ENCODE results near the gene SMYD3.

- TF ChIP-seq, protein P1, sequence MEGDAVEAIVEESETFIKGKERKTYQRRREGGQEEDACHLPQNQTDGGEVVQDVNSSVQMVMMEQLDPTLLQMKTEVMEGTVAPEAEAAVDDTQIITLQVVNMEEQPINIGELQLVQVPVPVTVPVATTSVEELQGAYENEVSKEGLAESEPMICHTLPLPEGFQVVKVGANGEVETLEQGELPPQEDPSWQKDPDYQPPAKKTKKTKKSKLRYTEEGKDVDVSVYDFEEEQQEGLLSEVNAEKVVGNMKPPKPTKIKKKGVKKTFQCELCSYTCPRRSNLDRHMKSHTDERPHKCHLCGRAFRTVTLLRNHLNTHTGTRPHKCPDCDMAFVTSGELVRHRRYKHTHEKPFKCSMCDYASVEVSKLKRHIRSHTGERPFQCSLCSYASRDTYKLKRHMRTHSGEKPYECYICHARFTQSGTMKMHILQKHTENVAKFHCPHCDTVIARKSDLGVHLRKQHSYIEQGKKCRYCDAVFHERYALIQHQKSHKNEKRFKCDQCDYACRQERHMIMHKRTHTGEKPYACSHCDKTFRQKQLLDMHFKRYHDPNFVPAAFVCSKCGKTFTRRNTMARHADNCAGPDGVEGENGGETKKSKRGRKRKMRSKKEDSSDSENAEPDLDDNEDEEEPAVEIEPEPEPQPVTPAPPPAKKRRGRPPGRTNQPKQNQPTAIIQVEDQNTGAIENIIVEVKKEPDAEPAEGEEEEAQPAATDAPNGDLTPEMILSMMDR (IDR thresholded peaks at IDR 0.05): no peak
- TF ChIP-seq POLR2A (IDR thresholded peaks at IDR 0.05): no peak
These were observed 585.7 kb downstream of the SMYD3 start for GRCh38 chr1:245921417-245921816.
